Activated CD4-positive, CD25-positive, alpha-beta regulatory T cell treated with anti-CD3 and anti-CD28 coated beads, Interleukin-2, amount 50 U/mL, for 16 hours (primary cell): Measurements from ENCODE around the gene DIO3.
"Not testable (repeated sequence)": the region's sequence is repeated elsewhere in the genome, so short reads cannot be mapped to it uniquely, and the experiment has no call there.

Experiments
- DNase-seq: peaks from one replicate; pipeline ENCODE4 v3.0.0-alpha.2; 2020; ENCODE audit warnings: low read depth, low spot score

The DIO3 gene

GRCh38 chr14:101542391-101542790 is 18.9 kb upstream of the DIO3 start:
- DNase-seq = no peak

GRCh38 chr14:101543814-101544213 is 17.5 kb upstream of the DIO3 start:
- DNase-seq = no peak

GRCh38 chr14:101544550-101544949 is 16.7 kb upstream of the DIO3 start:
- no peak for DNase-seq

GRCh38 chr14:101546706-101547105 is 14.6 kb upstream of the DIO3 start:
- no peak for DNase-seq

GRCh38 chr14:101547107-101547738 is 14.1 kb upstream of the DIO3 start:
- DNase-seq = no peak

GRCh38 chr14:101547961-101548669 is 13.2 kb upstream of the DIO3 start:
- no peak for DNase-seq

- no peak for DNase-seq
Measured at GRCh38 chr14:101548710-101549109, 12.6 kb upstream of the DIO3 start.

DNA sequence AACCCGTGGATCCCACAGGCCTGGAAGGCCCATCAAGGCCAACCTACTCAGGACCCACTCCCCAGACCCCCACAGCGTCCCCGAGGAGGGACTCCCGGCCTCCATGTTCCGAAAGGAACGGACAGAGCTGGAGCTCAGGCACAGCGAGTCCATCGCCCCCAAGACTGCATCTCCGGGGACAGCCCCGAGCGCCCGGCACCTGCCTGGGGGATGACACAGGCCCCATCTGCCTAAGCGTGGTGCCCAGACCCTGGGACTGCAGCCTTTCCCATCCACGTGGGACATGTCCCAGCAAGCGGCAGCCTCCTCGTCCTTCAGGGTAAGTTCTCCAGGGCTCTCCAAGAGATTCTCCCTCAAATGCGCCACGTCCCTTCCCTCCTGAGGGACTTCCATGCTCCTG is 12.1 kb upstream of the DIO3 start:
- no peak for DNase-seq

DNA sequence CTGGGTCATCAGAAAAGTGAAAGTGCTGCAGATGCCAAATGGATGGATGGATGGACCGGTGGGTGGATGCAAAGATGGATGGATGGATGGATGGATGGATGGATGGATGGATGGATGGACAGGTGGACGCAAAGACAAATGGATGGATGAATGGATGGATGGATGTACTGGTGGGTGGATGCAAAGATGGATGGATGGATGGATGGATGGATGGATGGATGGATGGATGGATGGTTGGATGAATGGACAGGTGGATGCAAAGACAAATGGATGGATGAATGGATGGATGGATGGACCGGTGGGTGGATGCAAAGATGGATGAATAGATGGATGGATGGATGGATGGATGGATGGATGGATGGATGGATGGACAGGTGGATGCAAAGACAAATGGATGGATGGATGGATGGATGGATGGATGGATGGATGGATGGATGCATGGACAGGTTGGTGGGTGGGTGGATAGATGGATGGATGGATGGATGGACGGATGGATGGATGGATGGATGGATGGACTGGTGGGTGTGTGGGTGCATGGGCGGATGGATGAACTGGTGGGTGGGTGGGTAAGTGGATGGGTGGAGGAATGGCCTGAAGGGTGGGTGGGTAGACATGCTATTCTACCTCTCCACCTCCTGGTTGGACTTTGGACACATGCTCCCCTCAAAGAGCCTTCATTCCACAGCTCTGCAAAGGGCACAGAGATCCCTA is 10.9 kb upstream of the DIO3 start:
- not testable (repeated sequence) for DNase-seq

- no peak for DNase-seq
Measured at GRCh38 chr14:101551729-101552595, 9.3 kb upstream of the DIO3 start.

DNA sequence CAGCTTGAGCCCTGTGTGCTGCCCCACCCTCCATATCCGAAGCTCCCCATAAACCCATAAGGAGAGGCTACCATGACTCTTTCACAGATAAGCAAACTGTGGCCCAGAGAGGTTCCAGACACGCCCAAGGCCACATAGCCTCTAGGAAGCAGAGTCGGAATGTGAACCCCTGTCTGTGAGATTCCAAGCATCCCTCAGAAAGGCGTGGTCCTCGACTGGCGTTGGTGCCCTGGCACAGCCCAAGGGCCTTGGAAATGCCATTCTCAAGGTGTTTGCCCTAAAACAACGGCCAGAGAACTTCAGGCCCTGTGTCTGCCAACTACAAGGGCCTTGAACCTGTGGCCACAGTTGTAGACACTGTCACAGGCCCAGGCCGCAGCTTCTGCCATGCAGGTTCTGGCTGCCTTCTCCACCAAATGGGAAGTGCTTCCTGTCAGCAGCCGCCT is 8.5 kb upstream of the DIO3 start:
- no peak for DNase-seq

DNA sequence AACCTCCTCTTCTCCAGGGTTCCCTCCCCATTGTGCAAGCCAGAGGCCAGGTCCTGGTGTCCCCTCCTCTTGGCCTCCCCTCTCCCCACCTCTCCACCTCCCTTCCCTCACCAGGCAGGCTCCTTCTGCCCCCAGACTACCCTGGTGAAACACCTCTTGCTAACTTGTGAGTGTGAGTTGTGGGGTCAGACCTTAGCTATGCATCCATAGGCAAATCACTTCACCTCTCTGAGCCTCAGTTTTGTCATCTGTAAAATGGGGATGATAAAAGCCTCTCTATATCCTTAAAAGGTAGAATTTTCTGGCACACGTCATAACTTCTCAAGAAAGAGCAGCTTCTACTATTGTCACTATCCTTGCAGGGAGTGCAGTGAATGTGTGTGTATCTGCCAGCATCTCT is 7.9 kb upstream of the DIO3 start:
- no peak for DNase-seq

- DNase-seq = no peak
Measured at GRCh38 chr14:101553931-101554330, 7.4 kb upstream of the DIO3 start.

DNA sequence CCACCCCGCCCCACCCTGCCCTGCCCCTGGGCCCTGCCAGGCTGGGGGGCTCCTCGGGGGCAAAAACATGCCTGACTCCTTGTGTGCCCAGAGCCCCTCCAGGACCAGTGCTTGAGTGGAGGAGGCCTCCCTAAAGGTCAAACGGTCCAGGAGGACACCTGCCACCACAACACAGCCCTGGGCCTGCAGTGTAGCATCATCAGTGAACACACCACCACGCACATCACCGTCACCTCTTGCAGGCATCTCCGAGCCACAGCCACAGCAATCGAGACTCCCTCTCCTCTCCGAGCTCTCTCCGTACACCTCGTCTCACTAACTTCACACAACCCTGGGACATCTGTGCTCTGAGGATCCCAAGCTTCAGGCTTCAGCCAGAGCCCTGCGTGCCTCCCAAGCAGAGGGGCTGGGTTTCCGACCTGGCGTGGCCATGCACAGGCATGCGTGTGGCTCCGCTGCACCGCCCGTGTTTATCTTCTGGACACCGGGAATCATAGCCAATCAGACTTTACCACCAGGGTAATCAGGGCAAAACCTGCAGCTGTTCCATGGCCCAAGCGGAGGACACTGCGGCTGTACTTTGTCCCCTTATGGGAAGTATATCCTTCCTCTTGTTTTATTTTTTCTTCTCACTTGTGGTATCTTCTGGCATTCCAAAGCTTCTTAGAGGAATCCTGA is 6.2 kb upstream of the DIO3 start:
- no peak for DNase-seq

GRCh38 chr14:101555669-101556043 is 5.6 kb upstream of the DIO3 start:
- not testable (repeated sequence) for DNase-seq

- no peak for DNase-seq
Measured at GRCh38 chr14:101556131-101556530, 5.2 kb upstream of the DIO3 start.

- DNase-seq = no peak
Measured at GRCh38 chr14:101556566-101557320, 4.6 kb upstream of the DIO3 start.

- no peak for DNase-seq
Measured at GRCh38 chr14:101557321-101557695, 4.0 kb upstream of the DIO3 start.

- no peak for DNase-seq
Measured at GRCh38 chr14:101557811-101558738, 3.2 kb upstream of the DIO3 start.
